GM18505 (cell line): ENCODE data around the gene CDK17.
"Not testable (repeated sequence)": the region's sequence is repeated elsewhere in the genome, so short reads cannot be mapped to it uniquely, and the experiment has no call there.

Experiments used
- ATAC-seq: cut with Tn5 transposase; IDR thresholded peaks from one replicate; pipeline ENCODE4 v1.9.1; 2021; ENCODE audit not compliant: unreplicated experiment
- POLR2A ChIP-seq: IDR thresholded peaks from 4 replicates; pipeline ENCODE4 v1.6.1; 2011; ENCODE audit warnings: borderline replicate concordance; ENCODE audit not compliant: insufficient read depth, insufficient read length; ENCODE audit errors: extremely low read depth

The CDK17 gene

DNA sequence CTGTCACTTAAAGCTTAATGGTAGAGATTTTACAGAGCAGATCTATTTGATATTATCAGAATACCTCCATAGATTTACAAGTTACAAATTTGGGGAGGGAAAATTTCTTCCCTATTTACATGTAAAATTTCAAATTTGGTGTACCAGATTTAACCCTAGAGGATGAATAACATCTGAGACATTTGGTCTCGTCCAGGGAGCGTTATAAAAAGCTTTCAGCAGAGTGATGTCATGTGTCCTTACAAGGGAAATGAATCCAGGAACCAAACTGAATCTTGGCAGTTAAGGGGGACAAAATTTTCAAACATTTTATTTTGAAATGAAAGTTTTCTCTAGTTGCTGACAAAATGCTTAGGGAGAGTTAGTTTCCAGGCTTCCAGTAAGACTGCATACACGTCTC, 4.5 kb upstream of the CDK17 start:
- no peak for TF ChIP-seq POLR2A
- ATAC-seq, result no peak

DNA sequence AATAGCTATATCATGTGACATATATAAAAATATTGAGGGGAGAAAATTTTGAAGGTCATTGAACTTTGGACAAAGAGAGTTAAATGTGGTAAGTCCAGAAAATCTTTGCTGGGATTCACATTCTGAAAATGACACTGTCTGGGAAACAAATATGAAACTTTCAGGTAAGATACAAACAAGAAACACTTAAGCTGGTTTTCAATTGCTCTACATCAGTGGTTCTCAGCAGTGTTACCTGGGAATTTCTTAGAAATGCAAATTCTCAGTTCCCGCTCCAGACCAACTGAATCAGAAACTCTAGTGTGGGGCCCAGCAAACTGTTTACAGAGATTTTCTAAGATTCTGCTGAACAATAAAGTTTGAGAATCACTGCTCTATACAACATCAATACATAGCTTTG, 3.6 kb upstream of the CDK17 start:
- no peak for TF ChIP-seq POLR2A
- no peak for ATAC-seq

DNA sequence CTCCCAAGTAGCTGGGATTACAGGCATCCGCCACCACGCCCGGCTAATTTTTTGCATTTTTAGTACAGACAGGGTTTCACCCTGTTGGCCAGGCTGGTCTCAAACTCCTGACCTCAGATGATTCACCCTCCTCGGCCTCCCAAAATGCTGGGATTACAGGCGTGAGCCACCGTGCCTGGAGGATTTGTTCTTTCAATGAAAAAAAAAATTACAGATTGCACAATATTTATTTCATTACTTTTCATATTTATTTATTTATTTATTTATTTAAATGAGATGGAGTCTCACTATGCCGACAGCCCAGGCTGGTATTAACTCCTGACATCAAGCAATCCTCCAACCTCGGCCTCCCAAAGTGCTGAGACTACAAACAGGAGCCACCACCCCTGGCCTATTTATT, 2.3 kb upstream of the CDK17 start:
- not testable (repeated sequence) for ATAC-seq

- TF ChIP-seq POLR2A, result no peak
- no peak for ATAC-seq
These were observed 1.8 kb upstream of the CDK17 start for GRCh38 chr12:96402061-96402460.

DNA sequence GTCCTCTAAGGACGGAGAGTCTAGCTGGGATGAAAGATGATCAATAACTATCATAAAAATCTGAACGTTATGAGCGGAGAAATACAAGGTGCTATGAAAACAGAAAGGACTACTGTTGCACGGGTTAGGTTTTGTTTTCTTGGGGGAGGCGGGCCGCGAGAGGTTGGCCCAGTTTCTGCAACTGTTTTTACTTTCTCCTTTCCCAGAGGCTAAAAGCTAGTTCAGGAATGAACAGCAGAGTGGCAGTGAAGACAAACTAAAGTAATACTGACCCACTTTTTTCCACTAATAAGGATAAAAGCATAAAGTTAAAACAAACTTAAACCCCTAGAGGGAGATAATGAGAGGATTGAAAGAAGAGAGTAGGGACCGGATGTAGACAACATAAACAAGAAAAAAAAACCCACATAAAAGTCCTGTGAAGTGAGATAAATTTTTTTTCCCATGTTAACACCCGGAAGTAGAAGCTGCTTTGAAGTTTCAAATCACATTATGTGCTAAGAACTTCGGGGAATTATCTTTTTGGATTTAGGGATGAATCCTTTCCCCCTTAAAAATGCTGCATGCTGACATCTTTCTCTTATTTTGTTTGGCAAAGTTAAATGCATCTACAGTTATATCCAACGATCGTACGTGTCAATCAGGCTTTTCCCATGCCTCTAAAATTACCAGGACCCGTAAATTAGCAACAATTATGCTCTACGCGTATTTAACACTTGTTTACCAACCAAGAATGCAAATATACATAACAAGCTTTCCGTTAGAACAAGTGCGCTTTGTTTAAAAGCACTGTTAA, 1.0 kb upstream of the CDK17 start:
- no peak for TF ChIP-seq POLR2A
- ATAC-seq, result no peak

GRCh38 chr12:96400631-96401075, 414 bp upstream of the CDK17 start:
- no peak for ATAC-seq

GRCh38 chr12:96399120-96399918, 920 bp downstream of the CDK17 start:
- peak; percentile 33 for ATAC-seq

More at GRCh38 chr12:96400631-96401075, 414 bp upstream of the CDK17 start:
- TF ChIP-seq POLR2A, result peak; percentile 31

GRCh38 chr12:96398424-96399119, 1.7 kb downstream of the CDK17 start:
- TF ChIP-seq POLR2A, result no peak
- ATAC-seq, result no peak

More at GRCh38 chr12:96399120-96399918, 920 bp downstream of the CDK17 start:
- peak; percentile 63 for TF ChIP-seq POLR2A

DNA sequence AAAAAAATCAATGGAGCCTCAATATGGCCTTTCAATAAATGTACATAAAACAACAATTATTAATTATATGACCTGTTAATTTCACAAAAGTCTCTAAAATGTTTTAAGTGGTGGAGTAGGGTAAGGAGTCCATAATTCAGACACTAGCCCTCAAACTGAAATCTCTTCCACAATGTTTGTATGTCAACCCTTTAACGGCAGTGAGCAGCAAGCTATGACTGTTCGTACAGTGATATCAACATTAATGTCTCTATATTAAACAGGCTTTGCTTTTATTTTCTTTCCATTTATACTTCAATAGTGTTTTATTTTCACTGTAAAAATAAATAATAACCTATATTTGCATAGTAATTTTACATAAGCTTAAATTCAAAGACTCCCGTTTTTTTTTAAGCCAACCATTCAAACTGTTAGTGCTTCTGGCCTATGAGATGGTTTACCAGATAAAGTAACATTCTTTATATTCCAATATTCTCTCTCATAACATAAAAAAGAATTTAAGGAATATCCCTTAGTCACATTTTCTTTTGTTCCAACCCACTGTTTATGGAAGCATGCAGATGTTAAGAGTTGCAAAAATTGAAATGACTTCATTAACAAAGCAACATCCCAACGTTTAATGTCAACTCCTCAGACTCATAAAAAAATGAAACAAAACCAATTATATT, 2.3 kb downstream of the CDK17 start:
- no peak for TF ChIP-seq POLR2A
- no peak for ATAC-seq

- TF ChIP-seq POLR2A, result no peak
- ATAC-seq, result no peak
These were observed 3.3 kb downstream of the CDK17 start for GRCh38 chr12:96396914-96397313.

GRCh38 chr12:96396209-96396608, 4.0 kb downstream of the CDK17 start:
- TF ChIP-seq POLR2A, result no peak
- ATAC-seq, result no peak

DNA sequence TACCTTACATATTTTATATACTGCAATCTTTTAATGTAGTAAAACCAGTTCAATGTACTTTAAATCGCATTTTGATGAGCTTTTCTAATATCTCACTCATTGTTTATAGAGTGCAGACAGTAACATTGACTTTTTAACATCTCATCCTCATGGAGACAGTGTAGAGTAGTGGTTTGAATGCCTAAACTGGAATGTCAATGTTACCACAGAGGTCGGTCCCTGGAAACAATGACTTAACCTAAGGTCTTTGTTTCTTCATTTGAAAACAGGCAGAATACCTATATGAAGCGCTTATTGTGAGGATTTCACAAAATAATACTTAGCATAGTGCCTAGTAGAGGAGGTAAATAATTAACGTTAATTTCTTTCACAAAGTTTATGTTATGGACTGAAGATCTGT, 5.0 kb downstream of the CDK17 start:
- no peak for TF ChIP-seq POLR2A
- no peak for ATAC-seq

DNA sequence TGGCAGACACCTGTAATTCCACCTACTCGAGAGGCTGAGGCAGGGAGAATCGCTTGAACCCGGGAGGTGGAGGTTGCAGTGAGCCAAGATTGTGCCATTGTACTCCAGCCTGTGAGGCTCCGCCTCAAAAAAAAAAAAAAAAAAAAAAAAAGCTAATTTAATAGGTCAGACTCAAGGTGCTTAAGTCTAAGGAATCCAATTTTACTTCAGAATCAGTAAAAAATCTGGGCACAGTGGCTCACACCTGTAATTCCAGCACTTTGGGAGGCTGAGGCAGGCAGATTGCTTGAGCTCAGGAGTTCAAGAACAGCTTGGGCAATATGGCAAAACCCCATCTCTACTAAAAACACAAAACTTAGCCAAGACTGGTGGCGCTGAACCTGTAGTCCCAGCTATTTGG, 7.0 kb downstream of the CDK17 start:
- ATAC-seq, result not testable (repeated sequence)
